SU-DHL-6 (cell line): Measurements from ENCODE around the gene C2CD3.

Experiments used
- H2AFZ ChIP-seq: fragments of 200-600 bp; sonication (generic); 2 replicates; pipeline ENCODE4 v1.6.1; 2014; ENCODE audit warnings: low read depth, mild to moderate bottlenecking, moderate library complexity, mixed read lengths, antibody characterized with exemption, low read length; ENCODE audit not compliant: severe bottlenecking
- H3F3A ChIP-seq: fragments of 200-600 bp; shearing (Covaris generic); 2 replicates; pipeline ENCODE4 v1.6.0; 2016; ENCODE audit warnings: antibody characterized with exemption, mild to moderate bottlenecking; ENCODE audit not compliant: insufficient read depth
- H3K27ac ChIP-seq: fragments of 200-600 bp; sonication (generic); 2 replicates; pipeline ENCODE4 v1.5.1; 2016; ENCODE audit warnings: low read depth, mild to moderate bottlenecking, low read length, moderate library complexity, mixed read lengths
- H3K27me3 ChIP-seq: fragments of 200-600 bp; sonication (generic), shearing (Covaris generic); 2 replicates; pipeline ENCODE4 v1.6.0; 2014; ENCODE audit warnings: mild to moderate bottlenecking, low read length
- H3K36me3 ChIP-seq: fragments of 200-600 bp; sonication (generic); 2 replicates; pipeline ENCODE4 v1.6.1; 2014; ENCODE audit warnings: mild to moderate bottlenecking, low read length, mixed read lengths
- H3K4me2 ChIP-seq: fragments of 300-600, 200-600 bp; shearing (Covaris generic), sonication (generic); 2 replicates; pipeline ENCODE4 v1.6.0; 2014; ENCODE audit warnings: low read length, low read depth, mild to moderate bottlenecking; ENCODE audit not compliant: poor library complexity, severe bottlenecking
- H3K4me3 ChIP-seq: fragments of 200-600 bp; sonication (generic); 2 replicates; pipeline ENCODE4 v1.5.1; 2014; ENCODE audit warnings: antibody characterized with exemption, low read length, mild to moderate bottlenecking, mixed read lengths; ENCODE audit not compliant: insufficient read depth, poor library complexity, severe bottlenecking
- H3K79me2 ChIP-seq: fragments of 200-600 bp; sonication (generic); 2 replicates; pipeline ENCODE4 v1.6.1; 2014; ENCODE audit warnings: mild to moderate bottlenecking, low read length, moderate library complexity; ENCODE audit not compliant: insufficient read depth
- H3K9ac ChIP-seq: fragments of 200-600 bp; sonication (generic); 2 replicates; pipeline ENCODE4 v1.7.0; 2014; ENCODE audit warnings: mild to moderate bottlenecking, low read length
- H3K9me2 ChIP-seq: fragments of 200-600 bp; sonication (generic); replicated peaks from 2 replicates; pipeline ENCODE4 v1.6.1; 2014; ENCODE audit warnings: low read length; ENCODE audit not compliant: insufficient read depth
- H3K9me3 ChIP-seq: fragments of 200-600 bp; sonication (generic); 2 replicates; pipeline ENCODE4 v1.6.1; 2014; ENCODE audit warnings: low read length, mixed read lengths; ENCODE audit not compliant: insufficient read depth
- H4K20me1 ChIP-seq: fragments of 200-600 bp; sonication (generic); 2 replicates; pipeline ENCODE4 v1.6.1; 2014; ENCODE audit warnings: low read depth, mild to moderate bottlenecking, antibody characterized with exemption, low read length, moderate library complexity, mixed read lengths
- EZH2phosphoT487 ChIP-seq: fragments of 200-600 bp; sonication (generic), shearing (Covaris generic); conservative IDR thresholded peaks from 2 replicates; pipeline ENCODE4 v1.6.1; 2018; ENCODE audit warnings: mild to moderate bottlenecking, antibody characterized with exemption, low read length, moderate library complexity, mixed read lengths
- TF ChIP-seq, protein P1 (sequence below): fragments of 200-600 bp; sonication (generic); IDR thresholded peaks from one replicate; pipeline ENCODE4 v1.5.1; 2017; ENCODE audit warnings: antibody characterized with exemption, mild to moderate bottlenecking, low read length, moderate library complexity; ENCODE audit not compliant: insufficient read depth, poor library complexity, severe bottlenecking

The C2CD3 gene

DNA sequence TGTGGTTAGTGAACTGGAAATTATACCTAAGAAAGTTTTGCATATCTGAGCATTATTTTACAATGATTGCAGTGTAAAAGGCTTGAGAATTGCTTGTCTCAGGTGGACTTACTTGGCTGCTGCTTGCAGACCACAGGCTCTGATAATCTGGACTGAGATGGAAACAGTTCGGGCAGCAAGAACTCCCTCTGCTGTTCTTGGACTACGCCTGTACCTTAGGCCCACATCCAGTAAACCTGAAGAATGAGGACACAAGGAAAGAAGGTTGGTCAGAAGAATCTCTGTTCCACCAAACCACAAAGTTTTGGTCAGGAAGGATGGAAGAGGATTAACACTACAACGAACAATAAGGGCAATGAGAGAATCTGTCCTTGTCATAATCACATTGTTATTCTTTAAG lies 80.1 kb downstream of the C2CD3 start:
- Histone ChIP-seq H3K4me2 (no peak overlapping the region), H2AFZ (no peak overlapping the region), H3K4me3 (no peak overlapping the region), H3K27me3 (no peaks in the 10 kb centered on the region), H3K9me3 (no peaks in the 10 kb centered on the region), H3K27ac (no peak overlapping the region), H3K79me2 (no peaks in the 10 kb centered on the region), H4K20me1 (no peaks in the 10 kb centered on the region), H3K9me2 (no peaks in the 10 kb centered on the region), H3F3A (no peaks in the 10 kb centered on the region), H3K36me3 (peaks cover 25% of the 10 kb centered on the region), H3K9ac (no peak overlapping the region)
- TF ChIP-seq, protein P1, sequence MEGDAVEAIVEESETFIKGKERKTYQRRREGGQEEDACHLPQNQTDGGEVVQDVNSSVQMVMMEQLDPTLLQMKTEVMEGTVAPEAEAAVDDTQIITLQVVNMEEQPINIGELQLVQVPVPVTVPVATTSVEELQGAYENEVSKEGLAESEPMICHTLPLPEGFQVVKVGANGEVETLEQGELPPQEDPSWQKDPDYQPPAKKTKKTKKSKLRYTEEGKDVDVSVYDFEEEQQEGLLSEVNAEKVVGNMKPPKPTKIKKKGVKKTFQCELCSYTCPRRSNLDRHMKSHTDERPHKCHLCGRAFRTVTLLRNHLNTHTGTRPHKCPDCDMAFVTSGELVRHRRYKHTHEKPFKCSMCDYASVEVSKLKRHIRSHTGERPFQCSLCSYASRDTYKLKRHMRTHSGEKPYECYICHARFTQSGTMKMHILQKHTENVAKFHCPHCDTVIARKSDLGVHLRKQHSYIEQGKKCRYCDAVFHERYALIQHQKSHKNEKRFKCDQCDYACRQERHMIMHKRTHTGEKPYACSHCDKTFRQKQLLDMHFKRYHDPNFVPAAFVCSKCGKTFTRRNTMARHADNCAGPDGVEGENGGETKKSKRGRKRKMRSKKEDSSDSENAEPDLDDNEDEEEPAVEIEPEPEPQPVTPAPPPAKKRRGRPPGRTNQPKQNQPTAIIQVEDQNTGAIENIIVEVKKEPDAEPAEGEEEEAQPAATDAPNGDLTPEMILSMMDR = no peak
- no peak for TF ChIP-seq EZH2phosphoT487

DNA sequence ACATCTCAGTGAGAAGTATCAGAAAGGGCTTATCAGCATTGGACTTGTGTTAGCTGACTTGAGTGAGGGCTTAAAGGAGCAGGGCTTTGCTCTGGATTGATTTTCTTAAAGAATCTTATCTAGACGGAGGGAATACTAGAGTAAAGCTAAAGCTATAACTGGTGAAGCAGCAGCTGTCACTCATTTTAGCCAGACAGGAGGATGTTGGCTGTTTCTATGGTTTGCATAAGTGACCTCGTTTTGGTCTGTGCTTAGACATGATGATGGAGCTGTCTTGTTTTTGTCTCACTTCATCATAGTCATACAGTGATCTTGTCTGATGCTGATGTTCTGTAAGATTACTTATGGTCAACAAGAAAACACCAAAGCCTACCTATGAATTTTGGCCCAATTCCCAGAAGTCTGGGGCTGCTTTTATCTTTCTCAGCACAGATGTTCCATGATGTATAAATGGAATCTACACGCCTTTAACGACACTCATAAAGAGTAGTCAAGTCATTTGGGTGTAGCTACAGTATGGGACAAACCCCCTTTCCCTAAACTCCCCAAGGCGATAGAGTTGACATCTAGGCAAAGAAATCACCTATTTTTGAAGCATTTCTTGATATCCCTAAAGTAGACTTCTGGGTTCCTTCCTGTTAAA lies 84.4 kb downstream of the C2CD3 start:
- Histone ChIP-seq H3K9ac (no peak overlapping the region), H3K4me3 (no peak overlapping the region), H3K36me3 (peaks cover 16% of the 10 kb centered on the region)

DNA sequence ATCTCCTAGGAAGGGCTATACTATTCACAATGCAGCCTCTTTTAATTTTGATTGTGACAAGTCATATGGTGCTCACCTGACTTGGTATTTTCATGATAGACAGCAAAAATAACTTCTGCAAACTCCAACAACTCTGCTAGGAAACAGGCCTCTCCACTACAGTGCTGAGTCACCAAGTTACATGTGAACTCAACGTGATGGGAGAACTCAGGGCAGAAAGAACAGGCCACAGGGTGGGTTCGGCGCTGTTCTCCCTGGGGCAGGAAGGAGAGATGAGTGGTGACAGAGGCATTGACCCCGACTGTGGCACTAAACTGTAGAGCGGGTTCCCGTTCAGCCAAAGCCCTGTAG lies 85.3 kb downstream of the C2CD3 start:
- TF ChIP-seq, protein P1 = no peak
- TF ChIP-seq EZH2phosphoT487 = no peak
- Histone ChIP-seq H3K27ac (no peak overlapping the region), H3K4me3 (no peak overlapping the region), H3K36me3 (peaks cover 15% of the 10 kb centered on the region), H3K27me3 (no peaks in the 10 kb centered on the region), H3F3A (no peaks in the 10 kb centered on the region), H3K79me2 (no peaks in the 10 kb centered on the region), H3K9ac (no peak overlapping the region), H3K9me2 (no peaks in the 10 kb centered on the region), H2AFZ (no peak overlapping the region), H3K4me2 (no peak overlapping the region), H3K9me3 (no peaks in the 10 kb centered on the region), H4K20me1 (no peaks in the 10 kb centered on the region)

More for the DNA sequence above, 84.4 kb downstream of the C2CD3 start:
- H3K27me3 ChIP-seq = no peaks in the 10 kb centered on the region
- H3K9me3 ChIP-seq = no peaks in the 10 kb centered on the region
- no peaks in the 10 kb centered on the region for H3K9me2 ChIP-seq
- H3F3A ChIP-seq = no peaks in the 10 kb centered on the region
- no peak for TF ChIP-seq EZH2phosphoT487
- TF ChIP-seq, protein P1 = no peak
- no peaks in the 10 kb centered on the region for H4K20me1 ChIP-seq
- H3K4me2 ChIP-seq = no peak overlapping the region
- no peaks in the 10 kb centered on the region for H3K79me2 ChIP-seq
- H2AFZ ChIP-seq = no peak overlapping the region
- no peak overlapping the region for H3K27ac ChIP-seq
